ENCODE measurements around the gene ARHGEF28.

Gene ARHGEF28

DNA sequence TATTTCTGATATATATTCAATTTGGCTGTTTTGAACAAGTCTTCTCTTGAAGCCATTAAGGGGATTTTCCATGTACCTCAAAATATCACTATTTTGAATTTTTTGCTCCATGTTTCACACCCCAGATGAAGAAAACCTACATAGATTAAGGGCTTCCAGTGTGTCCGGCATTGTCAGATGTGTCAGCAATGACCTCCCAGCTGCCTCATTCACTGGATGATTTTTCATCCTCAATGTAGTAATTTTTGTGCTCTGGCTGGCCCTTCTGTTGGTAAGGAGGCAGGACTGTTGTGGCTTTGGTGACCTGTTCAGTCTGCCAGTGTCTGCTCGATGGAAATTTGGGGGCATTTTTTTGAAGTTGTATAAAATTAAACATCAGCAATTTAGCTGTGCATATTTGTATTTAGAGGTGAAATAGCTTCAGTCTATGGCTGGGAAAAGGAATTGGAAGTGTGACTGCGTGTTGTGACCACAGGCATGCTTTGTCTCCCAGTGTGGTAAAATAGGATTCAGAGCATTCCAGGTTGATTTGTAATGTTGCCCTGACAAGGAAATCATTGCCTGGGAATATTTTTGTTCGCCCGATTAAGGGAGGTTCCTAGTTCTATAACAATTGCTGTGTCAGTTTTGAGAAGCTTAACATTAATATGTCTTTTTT, 312.4 kb downstream of the ARHGEF28 start:
- DNase-seq (ENCODE audit: low read depth in 3 of 3) = no peak

DNA sequence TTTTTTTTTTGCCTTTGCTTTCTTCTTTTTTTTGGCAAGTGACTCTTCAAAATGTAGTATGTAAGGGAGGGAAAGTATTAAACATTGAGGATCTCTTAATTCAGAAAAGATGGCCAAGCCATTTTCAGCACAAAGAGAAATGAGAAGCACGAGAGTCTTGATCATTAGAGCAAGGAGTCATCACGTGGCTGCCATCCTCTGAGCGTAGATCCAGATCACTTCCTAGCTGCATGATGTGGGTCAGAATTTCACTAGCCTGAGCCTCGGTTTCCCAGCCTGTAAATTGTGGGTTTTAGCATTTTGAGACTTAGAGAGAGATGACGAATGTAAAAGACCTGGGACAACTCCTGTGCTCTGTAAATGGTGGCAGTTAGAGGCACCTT, 312.9 kb downstream of the ARHGEF28 start:
- no peak for DNase-seq (ENCODE audit: low read depth in 3 of 3)

DNA sequence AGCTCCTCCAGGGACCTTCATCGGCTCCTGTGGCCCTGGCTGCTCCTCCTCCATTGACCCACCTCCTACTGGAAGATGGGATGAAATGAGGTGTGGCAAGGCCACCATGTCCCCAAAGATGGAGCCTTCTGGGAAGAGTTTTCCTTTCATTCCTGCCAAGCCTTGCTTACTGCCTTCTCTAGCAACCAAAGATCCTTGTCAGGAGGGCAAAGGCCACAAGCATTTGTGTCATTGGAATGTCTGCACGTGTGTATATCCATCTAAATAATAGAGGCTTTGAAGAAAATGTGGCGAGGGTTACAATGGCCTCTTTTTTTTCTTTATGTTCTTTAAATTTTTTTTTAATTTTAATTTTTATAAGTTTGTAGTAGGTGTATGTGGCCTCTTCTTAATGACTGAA, 313.6 kb downstream of the ARHGEF28 start:
- no peak for DNase-seq (ENCODE audit: low read depth in 3 of 3)

DNA sequence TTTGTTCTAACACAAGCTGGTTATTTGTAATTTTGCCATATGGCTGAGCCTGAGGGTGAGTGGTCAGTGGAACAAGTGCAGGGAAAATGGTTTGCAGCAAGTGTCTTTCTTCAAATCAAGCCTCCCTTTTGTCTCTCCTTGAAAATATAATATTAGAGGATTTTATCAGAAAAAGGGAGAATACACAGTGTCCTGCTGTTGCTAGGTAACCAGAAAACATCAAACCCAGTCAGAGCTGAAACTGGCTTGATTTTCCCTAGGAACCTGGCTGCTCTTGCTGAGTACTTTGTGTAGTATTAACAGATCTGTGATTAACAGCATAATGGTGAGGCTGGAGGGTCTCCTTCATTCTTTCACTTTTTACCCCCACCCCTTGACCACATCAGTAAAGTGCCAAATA, 314.0 kb downstream of the ARHGEF28 start:
- DNase-seq (ENCODE audit: low read depth in 3 of 3) = no peak

DNA sequence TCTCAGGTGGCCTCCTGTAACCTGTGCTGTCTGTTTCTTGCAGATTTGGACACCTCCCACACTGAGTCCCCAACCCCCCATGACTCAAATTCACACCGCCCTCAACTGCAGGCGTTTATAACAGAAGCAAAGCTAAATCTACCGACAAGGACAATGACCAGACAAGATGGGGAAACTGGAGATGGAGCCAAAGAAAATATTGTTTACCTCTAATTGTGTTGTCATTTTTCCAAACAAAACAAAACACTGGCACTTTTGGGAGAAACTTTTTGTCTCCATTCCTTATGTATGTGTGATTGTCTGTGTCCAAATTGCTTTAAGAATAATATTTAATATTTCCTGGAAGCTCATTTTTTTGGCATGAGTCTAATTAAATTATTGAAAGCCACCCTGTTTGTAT, 314.8 kb downstream of the ARHGEF28 start:
- no peak for DNase-seq (ENCODE audit: low read depth in 3 of 3)

DNA sequence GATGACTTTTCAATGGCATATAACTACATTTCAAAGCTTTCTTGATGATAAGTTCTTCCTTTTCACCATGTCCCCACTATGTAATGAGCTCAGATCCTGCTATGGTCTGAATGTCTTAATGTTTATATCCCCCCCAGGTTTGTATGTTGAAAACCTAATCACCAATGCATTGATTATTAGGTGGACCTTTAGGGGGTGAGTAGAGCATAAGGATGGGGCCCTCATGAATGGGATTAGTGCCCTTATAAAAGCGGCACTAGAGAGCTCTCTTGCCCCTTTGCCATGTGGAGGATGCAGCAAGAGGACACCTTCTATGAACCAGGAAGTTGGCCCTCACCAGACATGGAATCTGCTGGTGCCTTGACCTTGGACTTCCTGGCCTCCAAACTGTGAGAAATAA, 316.8 kb downstream of the ARHGEF28 start:
- DNase-seq (ENCODE audit: low read depth in 3 of 3) = no peak

DNA sequence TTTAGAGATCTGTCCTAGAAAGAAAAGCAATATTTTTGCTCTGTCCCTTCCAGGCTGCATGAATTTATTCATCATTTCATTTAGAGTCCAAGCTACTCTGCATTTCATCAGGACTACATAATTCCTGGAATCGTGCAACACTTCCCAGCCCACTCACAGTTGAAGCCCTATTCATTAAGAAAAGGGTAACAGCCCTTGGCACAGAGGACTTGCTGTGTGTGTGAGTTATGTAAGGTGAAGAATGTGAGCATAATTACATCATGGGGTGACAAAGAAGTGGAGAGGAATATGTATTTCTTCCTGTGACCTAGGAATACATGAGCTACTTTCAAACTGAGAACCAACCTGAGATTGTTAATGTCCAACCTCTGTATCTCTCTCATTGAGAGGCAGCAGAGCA, 317.4 kb downstream of the ARHGEF28 start:
- no peak for DNase-seq (ENCODE audit: low read depth in 3 of 3)

DNA sequence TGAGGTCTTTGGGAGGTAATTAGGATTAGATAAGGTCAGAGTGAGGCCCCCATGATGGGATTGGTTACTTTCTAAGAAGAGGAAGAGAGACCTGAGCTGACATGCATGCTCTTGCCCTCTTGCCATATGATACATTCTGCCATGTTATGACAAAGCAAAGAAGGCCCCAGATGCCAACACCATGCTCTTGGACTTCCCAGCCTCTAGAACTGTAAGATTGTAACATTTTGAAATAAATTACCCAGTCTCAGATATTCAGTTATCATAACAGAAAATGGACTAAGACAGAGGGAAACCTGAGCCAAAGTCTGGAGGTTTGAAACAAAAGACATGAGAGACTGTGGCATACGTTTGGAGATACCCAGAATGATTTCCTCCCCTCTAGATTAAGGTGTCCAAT, 318.6 kb downstream of the ARHGEF28 start:
- no peak for DNase-seq (ENCODE audit: low read depth in 3 of 3)

DNA sequence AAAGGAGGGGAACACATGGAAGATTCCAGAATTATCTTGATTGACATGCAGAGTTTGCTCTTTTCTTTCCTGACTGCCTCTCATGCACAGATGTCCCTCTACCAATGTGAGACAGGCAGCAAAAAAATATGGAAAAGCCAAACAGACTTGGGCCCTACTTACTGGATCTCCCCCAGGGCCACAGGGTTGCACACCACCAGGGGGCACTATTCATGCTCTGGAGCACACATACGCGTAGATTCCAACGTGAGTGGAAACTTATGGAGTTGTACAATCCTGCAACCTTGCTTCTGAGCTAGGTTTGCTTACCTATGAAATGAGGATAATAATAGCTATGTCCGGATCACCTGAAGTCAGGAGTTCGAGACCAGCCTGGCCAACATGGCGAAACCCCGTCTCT, 319.5 kb downstream of the ARHGEF28 start:
- DNase-seq (ENCODE audit: low read depth in 3 of 3) = peak in 1 of 3 experiments; percentile 9

DNA sequence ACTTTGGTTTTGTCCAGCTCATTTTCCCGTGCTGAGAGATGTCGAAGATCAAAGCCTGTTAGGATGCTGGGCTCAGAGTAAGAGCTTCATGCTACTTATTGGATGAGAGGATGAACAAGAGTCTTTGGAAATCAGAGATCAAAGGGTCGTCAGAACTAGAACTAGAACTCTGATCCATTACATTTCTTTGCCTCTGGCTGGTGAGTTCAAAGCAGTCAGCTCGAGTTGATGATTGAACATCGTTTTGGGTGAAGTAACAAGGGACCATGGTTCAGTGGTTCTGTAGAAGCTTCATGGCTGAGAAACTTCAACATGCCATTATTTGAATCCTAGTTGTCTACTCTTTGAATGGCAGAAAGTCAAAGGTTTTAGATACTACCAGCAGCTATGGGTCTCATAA, 320.3 kb downstream of the ARHGEF28 start:
- DNase-seq (ENCODE audit: low read depth in 3 of 3) = no peak

DNA sequence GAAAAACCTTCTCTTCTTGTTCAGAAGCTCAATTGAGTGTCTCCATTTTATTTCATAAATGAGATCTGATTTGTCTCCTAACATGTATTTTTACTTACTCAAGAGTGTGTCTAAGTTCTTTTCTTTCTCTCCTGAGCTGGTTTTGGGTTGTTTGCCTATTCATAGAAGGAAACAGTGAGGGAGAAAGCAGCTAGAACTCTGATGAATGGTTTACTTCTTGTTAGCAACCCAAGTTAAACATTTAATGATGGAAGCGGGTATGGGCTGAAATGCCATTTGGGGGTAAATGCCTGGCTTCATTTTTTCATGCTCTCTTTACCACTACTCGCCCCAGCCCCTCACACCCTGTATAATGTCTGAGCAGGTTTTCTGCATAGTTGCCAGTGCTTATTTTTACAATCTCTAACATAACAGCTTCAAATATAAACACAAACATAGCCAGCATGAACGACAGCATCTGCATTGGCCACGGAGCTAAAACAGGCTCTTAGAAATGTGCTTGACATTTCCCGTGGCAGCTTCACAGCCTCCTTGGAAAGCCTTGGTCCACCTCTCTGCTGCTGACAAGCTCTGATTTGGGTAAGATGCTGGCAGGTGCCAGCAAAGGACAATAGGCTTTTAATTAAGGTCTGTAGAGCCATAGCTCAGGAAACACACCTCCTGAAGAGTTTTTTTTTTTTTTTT, 321.1 kb downstream of the ARHGEF28 start:
- no peak for DNase-seq (ENCODE audit: low read depth in 3 of 3)

DNA sequence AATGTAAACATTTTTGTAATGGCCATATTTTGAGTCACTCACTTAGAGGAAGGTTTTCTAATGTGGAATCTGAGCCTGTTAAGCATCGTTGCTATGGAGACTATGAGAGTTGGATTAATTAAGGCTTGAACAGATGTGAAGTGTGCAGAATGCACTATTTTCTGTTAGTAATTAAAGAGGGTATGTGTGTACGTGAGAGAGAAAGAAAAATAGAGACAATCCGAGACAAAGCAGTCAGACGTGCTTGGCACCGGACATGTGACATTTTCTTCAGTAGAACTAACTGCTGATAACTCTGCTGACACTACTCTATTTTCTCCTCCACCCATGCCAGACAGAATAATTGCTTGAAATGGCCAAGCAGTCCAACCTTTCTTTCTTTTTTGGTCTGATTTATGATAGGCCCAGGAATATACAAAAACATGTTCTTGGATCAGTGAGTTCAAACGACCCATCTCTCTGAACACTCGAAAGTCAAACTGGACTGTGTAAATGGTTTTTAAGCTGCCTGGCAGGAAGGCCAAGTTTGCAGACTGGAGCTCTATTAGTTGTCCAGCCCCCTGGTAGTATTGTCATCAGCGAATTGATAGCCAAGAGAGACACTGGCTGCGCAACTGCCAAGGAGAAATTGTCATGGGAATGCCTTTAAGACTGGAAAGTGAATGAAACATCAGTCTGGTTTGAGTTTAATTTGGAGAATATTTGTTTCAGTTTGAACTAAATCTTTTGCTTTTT, 322.1 kb downstream of the ARHGEF28 start:
- DNase-seq (ENCODE audit: low read depth in 3 of 3) = no peak

DNA sequence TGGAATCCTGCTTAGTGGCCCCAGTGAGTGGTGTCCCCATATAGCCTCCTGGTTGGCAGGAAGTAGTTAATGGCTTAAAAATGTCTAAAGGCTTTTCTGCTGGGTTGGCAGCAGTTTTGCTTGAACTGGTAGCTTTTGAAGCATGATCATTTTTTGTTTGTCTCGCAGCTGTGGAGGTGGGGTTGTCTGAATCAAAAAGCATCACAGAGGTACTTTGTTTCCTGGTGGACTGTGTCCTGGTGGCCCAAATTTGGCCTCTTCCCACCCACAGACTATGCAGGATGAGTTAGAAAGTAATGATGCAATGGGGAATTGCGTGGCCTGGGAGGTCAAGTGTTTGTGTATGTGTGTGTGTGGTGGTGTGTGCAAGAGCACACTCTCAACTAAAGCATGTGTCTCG, 322.7 kb downstream of the ARHGEF28 start:
- no peak for DNase-seq (ENCODE audit: low read depth in 3 of 3)

DNA sequence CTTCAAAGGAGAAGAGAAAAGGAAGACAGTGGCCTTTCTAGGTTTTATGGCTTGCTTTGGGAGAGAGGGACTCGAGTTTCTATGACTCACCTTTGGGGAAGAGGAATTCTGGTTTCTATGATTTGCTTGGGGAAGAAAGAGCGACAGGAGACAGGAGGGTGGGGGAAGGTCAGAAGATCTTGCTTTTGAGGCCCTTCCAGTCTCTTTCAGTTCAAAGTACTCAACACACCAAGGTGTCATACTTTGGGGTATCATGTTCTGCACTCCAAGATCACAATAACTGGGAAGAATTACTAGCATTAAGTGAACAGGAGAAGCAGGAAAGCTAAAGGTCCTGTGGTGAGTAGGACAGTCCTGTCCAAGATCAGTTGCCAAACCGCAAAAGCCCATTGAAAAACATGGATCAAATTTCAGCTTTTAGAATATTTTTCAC, 324.5 kb downstream of the ARHGEF28 start:
- DNase-seq (ENCODE audit: low read depth in 3 of 3) = no peak

DNA sequence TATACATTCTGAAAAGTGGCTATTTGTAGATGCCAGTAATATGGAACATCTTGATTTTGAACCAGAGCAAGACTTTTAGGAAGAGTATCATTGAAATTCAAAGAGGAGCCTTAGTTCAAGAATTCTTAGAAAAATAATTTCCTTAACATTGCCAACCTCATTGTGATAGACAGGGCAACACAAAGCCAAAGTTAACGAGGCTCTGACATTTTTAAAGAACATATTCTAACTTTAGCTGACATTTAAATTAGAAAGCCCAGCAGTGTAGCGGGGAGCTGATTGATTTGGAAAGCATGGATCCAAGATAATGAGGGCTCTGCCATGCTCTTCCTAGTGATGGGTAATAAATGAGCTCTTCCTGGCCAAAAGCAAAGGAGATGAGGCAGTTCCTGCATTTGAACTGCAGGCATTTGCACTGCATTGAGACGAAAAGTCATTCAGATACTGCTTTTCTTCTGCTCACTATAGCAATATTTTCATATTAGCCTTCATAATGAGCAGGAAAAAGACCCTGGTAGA, 325.0 kb downstream of the ARHGEF28 start:
- DNase-seq (ENCODE audit: low read depth in 3 of 3) = no peak

DNA sequence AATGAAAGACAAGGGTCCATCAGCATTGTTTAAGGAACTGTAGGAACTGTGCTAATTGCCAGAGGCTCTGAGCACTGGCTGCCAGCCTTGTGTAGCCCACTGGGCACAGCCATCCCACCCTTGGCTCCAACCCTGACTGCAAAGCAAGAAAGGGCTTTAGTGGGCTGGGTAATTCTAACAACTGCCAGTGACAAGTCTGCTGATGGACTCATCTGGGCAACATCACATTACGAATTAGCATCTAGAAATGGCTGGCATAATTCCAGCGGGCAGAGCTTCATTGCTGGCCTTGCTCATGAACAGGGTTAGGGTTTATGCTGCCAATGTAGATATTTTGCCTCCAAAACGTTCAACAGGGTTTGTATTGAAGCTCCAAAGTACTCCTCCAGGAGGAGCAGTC, 326.9 kb downstream of the ARHGEF28 start:
- DNase-seq (ENCODE audit: low read depth in 3 of 3) = no peak

DNA sequence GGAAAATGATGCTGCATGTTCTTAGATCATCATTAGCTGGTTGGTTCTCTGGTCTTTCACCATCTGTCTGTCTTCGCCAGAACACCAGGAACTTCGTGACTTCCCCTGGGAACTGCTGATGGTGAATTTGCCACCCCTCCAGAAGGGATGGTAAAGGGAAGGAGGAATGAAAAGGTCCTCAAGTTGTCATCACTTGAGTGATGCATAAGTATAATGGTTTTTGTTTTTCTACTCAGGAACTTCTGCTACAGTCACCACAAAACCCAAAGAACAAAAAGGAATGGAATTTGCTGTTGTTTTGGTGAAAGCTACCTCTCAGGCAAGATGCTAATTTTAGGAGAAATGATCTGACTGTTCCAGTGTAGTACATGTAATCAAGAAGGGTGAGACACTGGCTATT, 328.4 kb downstream of the ARHGEF28 start:
- no peak for DNase-seq (ENCODE audit: low read depth in 3 of 3)

DNA sequence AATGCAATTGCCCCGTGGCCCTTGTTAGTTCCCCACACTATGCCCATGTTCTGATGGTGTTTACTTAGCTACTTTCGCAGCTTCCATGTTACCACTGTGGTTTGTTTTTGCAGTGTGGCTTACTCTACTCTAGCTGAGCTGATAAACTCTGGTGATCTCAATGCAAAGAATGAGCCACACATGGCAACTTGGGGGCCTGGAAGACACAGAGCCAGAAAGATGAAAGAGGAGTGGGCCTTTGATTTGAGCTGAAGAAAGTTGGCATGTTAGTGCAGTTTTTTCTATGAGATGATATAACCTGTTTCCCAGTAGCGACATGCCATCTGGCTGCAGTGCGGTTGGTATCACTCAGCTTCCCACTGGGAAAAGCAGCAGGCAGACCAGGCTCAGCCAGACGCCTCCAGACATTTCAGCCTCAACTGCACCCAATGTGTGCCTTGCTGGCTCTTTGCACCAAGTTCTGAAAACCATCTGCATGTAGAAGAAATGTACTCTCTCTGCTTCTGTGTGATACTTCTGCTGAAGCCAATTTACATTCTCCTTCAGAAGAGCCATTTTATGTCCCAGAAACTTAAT, 329.4 kb downstream of the ARHGEF28 start:
- no peak for DNase-seq (ENCODE audit: low read depth in 3 of 3)

DNA sequence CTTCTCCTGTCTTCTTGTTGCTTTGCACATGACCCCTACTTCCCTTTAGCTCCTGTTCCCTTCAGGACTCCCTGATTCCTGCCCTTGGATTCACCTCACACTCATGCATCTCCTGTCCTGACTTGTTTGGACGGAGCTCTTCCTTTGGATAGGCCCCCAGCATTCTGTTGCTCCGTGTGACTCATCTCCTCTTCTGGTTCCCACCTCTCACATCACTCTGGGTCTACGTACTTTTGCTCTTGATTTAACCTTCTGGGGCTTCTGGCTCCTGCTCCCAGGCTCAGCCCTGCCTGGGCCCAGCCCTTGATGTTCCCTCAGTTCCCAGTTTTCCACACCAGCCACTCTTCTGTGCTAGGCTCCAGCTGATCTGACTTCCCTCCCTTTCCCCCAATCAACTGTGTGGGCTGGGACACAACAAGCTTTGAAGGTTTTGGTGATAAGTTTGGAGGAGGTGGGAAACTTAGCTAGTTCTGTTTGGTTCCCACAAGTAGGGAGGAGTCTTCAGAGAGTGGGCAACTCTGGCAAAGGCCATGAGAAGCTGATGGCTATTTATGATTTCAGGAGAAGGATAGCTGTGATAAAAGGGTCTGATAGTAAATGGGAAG, 331.5 kb downstream of the ARHGEF28 start:
- no peak for DNase-seq (ENCODE audit: low read depth in 3 of 3)

DNA sequence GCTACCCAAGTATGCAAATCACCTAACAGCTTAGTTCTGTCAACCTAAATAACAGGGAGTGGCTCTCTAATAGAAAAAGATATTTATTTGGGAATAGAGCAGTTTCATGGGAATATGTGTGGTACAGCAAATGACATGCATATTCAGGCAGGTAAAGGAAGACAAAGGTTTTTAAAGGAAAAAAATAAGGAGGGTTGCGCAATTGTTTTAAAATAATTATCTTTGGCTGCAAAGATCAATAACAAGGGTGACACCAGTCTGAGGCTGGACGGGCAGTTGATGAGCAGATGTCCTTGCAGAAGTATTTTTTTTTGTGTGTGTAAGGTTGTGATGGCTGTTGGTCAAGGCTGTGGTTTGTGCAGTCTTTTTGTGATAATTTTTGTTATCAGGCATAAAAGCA, 332.0 kb downstream of the ARHGEF28 start:
- DNase-seq (ENCODE audit: low read depth in 3 of 3) = no peak

DNA sequence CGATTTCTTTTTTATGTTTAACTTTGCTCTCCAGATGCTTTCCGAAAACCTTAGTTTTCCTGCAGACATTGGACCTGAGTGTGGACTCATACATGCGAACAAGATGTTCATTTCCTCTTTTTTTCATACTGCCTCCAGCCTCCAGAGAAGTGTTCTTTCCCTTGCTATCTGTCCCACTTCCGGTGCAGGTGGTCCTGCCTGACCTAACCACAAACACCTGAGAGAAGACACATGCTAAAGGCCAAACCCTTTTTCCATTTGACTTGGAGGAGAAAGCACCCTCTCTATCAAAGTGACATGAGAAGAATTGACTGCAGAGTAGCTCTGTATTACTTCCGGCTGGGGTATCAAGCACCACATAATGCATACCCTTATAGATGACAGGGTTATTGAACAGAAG, 334.0 kb downstream of the ARHGEF28 start:
- DNase-seq (ENCODE audit: low read depth in 3 of 3) = no peak

DNA sequence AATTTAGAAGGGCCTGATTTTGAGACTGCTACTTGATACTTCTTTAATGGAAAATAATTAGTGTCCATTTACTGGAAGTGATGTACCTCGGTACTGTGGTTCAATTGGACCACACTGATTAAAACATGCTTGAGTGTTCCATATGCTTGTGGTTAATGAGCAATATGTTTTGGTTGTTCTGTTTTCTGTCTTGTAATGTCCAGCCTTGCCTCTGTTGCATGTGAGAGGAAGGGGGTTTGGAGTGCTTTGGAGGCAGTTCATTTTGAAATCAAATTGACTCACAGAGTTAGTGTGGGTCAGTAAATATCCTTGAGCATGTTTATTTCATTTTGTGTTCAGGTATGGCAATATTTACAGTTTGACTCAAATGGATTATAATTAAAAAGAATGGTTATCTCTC, 334.4 kb downstream of the ARHGEF28 start:
- DNase-seq (ENCODE audit: low read depth in 3 of 3) = no peak

Data from stimulated activated CD4-positive, alpha-beta T cell treated with anti-CD3 and anti-CD28 coated beads, TNF-alpha, amount 100 ng/mL, for 24 hours (primary cell).